ENCODE measurements around the gene SLA2. TPM values are rescaled to one million over a fixed set of nuclear protein-coding genes. Genes with fewer than 3 reads are reported as not detected.

SLA2 gene
- total RNA-seq, 4 donors from 2014 or later = 0.14 to 0.88 TPM; not detected in 2

DNA sequence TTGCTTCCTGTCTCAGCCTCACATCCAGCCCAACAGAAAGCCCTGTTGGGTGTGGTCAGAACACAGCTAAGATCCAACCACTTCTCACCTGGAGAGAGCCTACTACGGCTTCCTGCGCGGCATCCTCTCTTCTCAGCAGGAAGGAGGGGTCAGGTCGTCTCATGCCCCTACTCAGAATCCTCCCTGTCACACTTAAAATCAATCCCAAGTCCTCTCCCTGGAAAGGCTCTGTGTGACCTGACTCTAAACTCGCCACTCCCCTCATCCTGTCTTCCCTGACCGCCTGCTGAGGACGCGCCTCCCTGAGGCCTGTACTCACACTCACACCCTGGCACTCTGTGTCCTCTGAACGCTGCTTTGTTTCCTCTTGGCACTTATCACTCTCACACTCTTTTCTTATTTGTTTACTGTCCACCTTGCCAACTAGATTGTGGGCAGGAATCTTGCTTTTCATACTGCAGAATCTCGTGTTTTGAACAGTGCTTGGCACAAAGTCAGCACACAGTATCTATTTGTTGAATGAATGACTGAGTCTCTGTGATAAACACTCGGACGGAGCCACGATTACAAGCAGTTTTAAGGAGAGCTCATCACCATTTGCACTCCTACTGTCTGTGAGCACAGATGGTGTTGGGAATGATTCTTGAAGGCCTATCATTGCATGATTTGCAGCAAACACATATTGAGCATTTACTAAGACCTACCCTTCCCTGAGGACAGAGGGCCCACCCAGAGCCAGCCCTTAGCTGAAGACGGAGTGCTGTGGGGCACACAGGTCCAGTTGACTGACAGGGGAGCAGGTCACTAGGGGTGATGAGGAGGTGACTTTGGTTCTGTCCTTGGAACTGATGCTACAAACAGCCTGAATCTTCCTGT, 21.7 kb downstream of the SLA2 start:
- no peak for TF ChIP-seq POLR2A (IDR thresholded peaks at IDR 0.05)
- TF ChIP-seq, protein P1, sequence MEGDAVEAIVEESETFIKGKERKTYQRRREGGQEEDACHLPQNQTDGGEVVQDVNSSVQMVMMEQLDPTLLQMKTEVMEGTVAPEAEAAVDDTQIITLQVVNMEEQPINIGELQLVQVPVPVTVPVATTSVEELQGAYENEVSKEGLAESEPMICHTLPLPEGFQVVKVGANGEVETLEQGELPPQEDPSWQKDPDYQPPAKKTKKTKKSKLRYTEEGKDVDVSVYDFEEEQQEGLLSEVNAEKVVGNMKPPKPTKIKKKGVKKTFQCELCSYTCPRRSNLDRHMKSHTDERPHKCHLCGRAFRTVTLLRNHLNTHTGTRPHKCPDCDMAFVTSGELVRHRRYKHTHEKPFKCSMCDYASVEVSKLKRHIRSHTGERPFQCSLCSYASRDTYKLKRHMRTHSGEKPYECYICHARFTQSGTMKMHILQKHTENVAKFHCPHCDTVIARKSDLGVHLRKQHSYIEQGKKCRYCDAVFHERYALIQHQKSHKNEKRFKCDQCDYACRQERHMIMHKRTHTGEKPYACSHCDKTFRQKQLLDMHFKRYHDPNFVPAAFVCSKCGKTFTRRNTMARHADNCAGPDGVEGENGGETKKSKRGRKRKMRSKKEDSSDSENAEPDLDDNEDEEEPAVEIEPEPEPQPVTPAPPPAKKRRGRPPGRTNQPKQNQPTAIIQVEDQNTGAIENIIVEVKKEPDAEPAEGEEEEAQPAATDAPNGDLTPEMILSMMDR (IDR thresholded peaks at IDR 0.05) = no peak
- no peaks in the 10 kb centered on the region for H3K27me3 ChIP-seq
- H3K36me3 ChIP-seq = no peaks in the 10 kb centered on the region
- no peaks in the 10 kb centered on the region for H3K4me1 ChIP-seq
- H3K27ac ChIP-seq = no peak overlapping the region
- no peaks in the 10 kb centered on the region for H3K9me3 ChIP-seq
- intact Hi-C loops (cut with DNase I; ENCODE audit: low total_unique reads) = no loop called here
- no peak overlapping the region for H3K4me3 ChIP-seq
- no peak for DNase-seq

DNA sequence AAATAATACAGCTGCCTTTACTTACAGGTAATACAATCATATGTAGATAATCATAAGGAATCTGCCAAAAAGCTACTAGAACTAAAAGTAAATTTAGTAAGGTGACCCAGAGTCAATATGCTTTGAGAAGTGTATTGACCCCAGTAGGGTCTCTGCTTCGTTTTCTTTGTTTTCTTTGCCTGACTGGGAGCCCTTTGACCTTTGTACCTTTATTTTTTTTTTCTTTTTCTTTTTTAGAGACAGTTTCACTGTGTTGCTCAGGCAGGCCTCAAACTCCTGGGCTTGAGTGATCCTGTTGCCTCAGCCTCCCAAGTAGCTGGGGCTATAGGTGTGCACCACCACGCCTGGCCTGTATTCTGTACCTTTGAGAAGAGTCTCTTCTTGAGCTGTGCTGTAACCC, 22.6 kb downstream of the SLA2 start:
- H3K27me3 ChIP-seq = no peaks in the 10 kb centered on the region
- TF ChIP-seq, protein P1 (IDR thresholded peaks at IDR 0.05) = no peak
- H3K36me3 ChIP-seq = no peaks in the 10 kb centered on the region
- intact Hi-C loops (cut with DNase I; ENCODE audit: low total_unique reads) = no loop called here
- no peaks in the 10 kb centered on the region for H3K4me1 ChIP-seq
- H3K9me3 ChIP-seq = no peaks in the 10 kb centered on the region
- no peak overlapping the region for H3K4me3 ChIP-seq
- DNase-seq = no peak
- H3K27ac ChIP-seq = no peak overlapping the region

DNA sequence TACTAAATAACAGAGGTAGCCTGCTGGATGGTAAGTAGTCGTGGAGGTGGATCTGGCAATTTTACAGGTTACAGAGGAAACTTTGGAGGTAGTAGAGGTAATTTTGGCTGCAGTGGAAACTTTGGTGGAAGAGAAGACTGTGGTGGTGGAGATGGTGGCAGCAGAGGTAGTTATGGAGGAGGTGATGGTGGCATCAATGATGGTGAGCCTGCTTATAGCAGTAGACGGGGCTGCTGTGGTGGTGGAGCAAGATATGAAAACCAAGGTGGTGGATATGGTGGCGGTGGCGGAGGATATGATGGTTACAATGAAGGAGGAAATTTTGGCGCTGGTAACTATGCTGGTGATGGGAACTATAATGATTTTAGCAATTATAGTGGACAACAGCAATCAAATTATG, 25.1 kb downstream of the SLA2 start:
- no peaks in the 10 kb centered on the region for H3K4me1 ChIP-seq
- H3K4me3 ChIP-seq = no peak overlapping the region
- intact Hi-C loops (cut with DNase I; ENCODE audit: low total_unique reads) = no loop called here
- H3K27ac ChIP-seq = no peak overlapping the region
- DNase-seq = no peak
- no peaks in the 10 kb centered on the region for H3K9me3 ChIP-seq
- no peaks in the 10 kb centered on the region for H3K36me3 ChIP-seq
- TF ChIP-seq, protein P1 (IDR thresholded peaks at IDR 0.05) = no peak
- no peak for TF ChIP-seq POLR2A (IDR thresholded peaks at IDR 0.05)
- H3K27me3 ChIP-seq = no peaks in the 10 kb centered on the region

DNA sequence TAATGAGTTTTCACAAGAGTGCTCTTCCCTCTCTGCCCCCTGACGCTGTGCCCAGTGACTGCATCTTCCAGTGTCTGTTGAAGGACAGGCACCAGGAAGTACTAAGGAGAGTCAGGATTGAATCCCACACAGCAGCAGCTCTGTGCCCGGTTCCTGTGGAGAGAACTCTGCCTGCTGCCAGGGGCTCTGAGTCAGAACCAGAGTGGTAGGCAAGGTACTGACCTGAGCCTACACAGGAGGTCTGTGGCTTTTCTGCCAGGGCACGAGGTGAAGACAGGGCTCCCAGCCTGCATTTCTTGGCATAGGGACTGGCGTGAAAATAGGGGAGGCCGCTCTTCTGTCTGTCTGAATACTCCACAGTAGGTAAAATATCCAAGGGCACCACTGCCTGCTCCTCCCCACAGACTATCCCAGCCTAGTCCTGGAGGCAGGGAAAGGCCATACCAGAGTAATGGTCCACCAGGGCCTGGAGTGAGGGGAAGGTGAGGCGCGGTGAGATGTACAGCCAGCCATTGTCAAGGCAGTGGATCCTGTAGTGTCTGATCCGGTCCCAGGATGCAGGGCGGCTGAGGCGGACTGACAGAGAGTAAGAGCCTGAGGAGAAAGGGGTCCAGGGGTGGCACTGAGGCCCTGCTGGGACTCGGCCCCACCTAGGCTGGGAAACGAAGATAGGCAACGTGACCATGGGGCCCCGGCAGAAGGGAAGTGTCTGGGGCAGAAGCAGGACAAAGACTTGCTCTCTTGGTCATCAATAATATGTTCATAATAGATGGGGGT, 31.0 kb downstream of the SLA2 start:
- DNase-seq = no peak
- Histone ChIP-seq H3K4me1 (no peaks in the 10 kb centered on the region), H3K27me3 (no peaks in the 10 kb centered on the region), H3K9me3 (no peaks in the 10 kb centered on the region), H3K36me3 (no peaks in the 10 kb centered on the region), H3K27ac (no peak overlapping the region), H3K4me3 (no peak overlapping the region)
- TF ChIP-seq POLR2A (IDR thresholded peaks at IDR 0.05) = no peak
- TF ChIP-seq, protein P1 (IDR thresholded peaks at IDR 0.05) = no peak
- intact Hi-C loops (cut with DNase I; ENCODE audit: low total_unique reads) = loop anchor here (10.0 kb wide), 1 partner anchor 260 kb away; the partner anchor contains the start of gene TLDC2

DNA sequence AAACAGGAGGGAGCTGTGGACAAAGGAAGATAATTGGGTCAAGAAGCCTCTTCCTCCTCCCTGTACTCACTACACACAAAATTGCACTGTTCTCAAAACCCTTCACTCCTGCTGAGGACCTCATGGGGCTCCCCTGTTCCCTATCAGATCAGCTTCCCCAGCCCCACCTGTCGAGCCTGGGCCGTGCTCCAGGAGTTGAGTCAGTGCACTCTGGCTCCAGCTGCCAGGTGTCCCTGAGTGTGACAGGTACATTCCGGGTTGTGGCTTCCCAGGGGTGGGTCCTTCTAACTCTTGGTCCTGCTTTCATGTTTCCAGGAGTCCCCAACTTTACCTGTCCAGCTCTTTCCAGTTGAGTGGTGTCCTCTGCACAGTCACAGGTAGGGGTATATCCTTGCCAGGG, 32.0 kb downstream of the SLA2 start:
- no peak for DNase-seq
- TF ChIP-seq POLR2A (IDR thresholded peaks at IDR 0.05) = no peak
- TF ChIP-seq, protein P1 (IDR thresholded peaks at IDR 0.05) = no peak

More for the DNA sequence above, 32.0 kb downstream of the SLA2 start:
- Histone ChIP-seq H3K36me3 (no peaks in the 10 kb centered on the region), H3K4me1 (no peaks in the 10 kb centered on the region), H3K9me3 (no peaks in the 10 kb centered on the region), H3K27ac (no peak overlapping the region), H3K4me3 (no peak overlapping the region), H3K27me3 (no peaks in the 10 kb centered on the region)
- intact Hi-C loops (cut with DNase I; ENCODE audit: low total_unique reads) = loop anchor here (10.0 kb wide), 1 partner anchor 261 kb away; the partner anchor contains the start of gene TLDC2

All from uterus (tissue), 4 donors.